ENCODE data around the gene LACRT. TPM values are rescaled to one million over a fixed set of nuclear protein-coding genes. Genes with fewer than 3 reads are reported as not detected.
"Not testable (repeated sequence)": the region's sequence is repeated elsewhere in the genome, so short reads cannot be mapped to it uniquely, and the experiment has no call there.

LACRT gene
- total RNA-seq, 2 experiments from 2014 or later: not detected

DNA sequence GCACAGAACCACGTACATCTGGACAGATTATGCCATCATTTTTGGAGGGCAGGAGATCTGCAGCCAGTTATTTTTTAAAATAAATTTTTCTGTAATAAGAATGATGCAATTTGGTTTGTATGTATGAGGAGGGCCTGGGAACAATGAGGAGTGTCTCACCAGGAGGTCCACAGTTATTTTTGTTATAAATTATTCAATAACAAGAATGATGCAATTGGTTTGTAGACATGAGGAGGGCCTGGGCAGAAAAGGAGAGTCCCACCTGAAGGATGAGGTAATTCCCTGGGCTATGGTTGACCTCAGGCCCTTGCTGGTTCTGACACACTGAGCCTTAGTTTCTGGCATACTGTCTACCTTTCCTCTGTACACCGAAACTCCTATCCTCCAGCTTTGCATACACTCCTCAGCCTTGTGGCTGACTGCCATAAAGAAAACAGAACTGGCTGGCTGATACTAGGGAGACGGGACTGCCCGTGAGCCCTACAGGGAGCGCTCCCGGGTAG is 22.5 kb upstream of the LACRT start:
- CTCF ChIA-PET: no interaction called here

DNA sequence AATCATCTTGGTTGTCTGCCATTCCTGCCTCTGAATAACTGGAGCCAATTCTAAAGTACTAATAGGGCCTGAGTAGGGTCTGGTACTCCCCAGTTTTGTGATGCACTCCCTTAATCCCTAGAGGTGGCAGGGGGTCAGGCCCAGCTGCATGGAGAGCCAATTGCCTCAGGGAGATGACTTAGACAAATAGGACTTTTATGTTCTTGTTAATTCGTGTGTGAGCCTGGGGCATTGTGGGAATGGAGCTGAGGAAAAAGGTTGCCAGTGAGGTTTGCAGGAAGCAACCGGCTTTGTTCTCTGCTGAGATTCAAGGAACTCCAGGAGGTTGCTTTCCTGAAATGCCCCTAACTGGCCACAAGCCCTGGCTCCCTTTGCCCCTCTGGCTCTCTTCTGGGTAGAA is 20.2 kb upstream of the LACRT start:
- no peak for DNase-seq
- H3K27me3 Mint-ChIP-seq: peaks cover 26% of the 10 kb centered on the region
- H3K4me1 Mint-ChIP-seq: no peaks in the 10 kb centered on the region
- ATAC-seq: no peak
- H3K36me3 Mint-ChIP-seq: no peaks in the 10 kb centered on the region
- no peak overlapping the region for H3K4me3 Mint-ChIP-seq
- CTCF ChIA-PET: no interaction called here
- no peaks in the 10 kb centered on the region for H3K9me3 Mint-ChIP-seq (ENCODE audit: low read depth)
- H3K27ac Mint-ChIP-seq: no peak overlapping the region

More for the DNA sequence above, 22.5 kb upstream of the LACRT start:
- no peak overlapping the region for H3K4me3 Mint-ChIP-seq
- H3K4me1 Mint-ChIP-seq: no peaks in the 10 kb centered on the region
- no peak for ATAC-seq
- no peaks in the 10 kb centered on the region for H3K9me3 Mint-ChIP-seq (ENCODE audit: low read depth)
- H3K27me3 Mint-ChIP-seq: peaks cover 26% of the 10 kb centered on the region
- no peak overlapping the region for H3K27ac Mint-ChIP-seq
- DNase-seq: no peak
- H3K36me3 Mint-ChIP-seq: no peaks in the 10 kb centered on the region

DNA sequence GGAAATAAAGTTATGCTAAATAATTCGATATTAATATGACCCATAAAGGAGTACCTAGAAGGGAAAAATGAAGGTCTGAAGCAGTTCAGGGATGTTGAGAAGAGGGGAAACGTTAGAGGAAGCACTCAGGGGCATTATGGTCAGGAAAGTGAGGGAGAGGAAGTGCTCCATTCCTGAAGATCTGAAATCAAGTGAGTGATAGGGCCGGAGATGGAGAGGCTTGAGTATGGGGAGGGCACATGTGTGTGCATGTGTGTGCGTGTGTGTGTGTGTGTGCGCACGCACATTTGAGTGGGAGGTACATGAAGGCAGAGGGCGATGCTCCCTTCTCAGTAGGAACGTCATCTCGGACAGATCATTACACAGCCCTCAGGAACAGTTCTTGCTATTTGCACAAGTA is 18.3 kb upstream of the LACRT start:
- ATAC-seq (no peak), DNase-seq (no peak)
- no peaks in the 10 kb centered on the region for H3K9me3 Mint-ChIP-seq (ENCODE audit: low read depth)
- no peaks in the 10 kb centered on the region for H3K36me3 Mint-ChIP-seq
- H3K4me1 Mint-ChIP-seq: no peaks in the 10 kb centered on the region
- no peak overlapping the region for H3K27ac Mint-ChIP-seq
- no peak overlapping the region for H3K4me3 Mint-ChIP-seq
- CTCF ChIA-PET: interaction anchor here (1.1 kb wide), 1 partner anchor 49 kb away, joined by 3 read pairs; no protein-coding TSS in a partner anchor
- peaks cover 30% of the 10 kb centered on the region for H3K27me3 Mint-ChIP-seq

DNA sequence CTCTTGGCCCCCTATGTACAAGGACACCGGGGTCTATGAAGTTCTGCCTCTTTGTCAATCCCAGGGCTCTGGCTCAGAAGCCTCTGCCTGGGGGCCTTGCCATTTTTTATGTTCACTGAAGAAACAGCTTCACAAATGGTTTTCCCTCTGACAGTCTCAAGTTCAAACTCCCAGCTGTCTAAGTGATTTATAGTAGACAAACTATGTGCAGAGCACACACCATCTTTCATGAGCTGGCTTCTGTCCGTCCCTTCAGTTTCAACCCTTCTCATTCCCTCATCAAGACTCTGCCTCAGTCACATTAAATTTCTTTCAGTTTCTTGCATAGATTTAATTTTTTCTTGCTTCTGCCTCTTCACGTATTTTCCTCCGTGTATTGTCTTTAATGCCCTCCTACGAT is 16.2 kb upstream of the LACRT start:
- Mint-ChIP-seq H3K27ac (no peak overlapping the region), H3K4me3 (no peak overlapping the region), H3K9me3 (ENCODE audit: low read depth) (no peaks in the 10 kb centered on the region), H3K36me3 (no peaks in the 10 kb centered on the region), H3K27me3 (peaks cover 43% of the 10 kb centered on the region), H3K4me1 (no peaks in the 10 kb centered on the region)
- no peak for DNase-seq
- no peak for ATAC-seq
- CTCF ChIA-PET: no interaction called here

DNA sequence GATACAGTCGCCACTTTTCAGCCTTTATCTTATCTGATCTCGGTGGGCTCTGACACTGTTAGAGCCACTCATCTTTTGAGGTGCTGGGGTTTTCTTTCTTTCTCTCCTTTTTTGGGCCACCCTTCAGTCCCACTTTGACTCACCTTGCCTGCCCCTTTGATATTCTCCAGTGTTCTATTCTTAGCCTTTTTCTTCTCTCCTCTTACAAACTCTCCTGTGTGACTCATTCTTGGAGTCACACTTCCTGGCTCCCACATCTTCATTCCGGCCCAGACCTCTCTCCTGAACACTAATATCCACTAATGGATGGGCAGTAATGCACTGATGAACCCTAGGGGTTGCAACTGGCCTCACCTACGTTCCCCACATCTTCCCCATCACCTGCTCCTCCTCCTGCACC is 15.7 kb upstream of the LACRT start:
- ATAC-seq (no peak), DNase-seq (no peak)
- H3K27ac Mint-ChIP-seq: no peak overlapping the region
- CTCF ChIA-PET: no interaction called here
- no peak overlapping the region for H3K4me3 Mint-ChIP-seq
- no peaks in the 10 kb centered on the region for H3K36me3 Mint-ChIP-seq
- peaks cover 45% of the 10 kb centered on the region for H3K27me3 Mint-ChIP-seq
- no peaks in the 10 kb centered on the region for H3K9me3 Mint-ChIP-seq (ENCODE audit: low read depth)
- H3K4me1 Mint-ChIP-seq: no peaks in the 10 kb centered on the region

DNA sequence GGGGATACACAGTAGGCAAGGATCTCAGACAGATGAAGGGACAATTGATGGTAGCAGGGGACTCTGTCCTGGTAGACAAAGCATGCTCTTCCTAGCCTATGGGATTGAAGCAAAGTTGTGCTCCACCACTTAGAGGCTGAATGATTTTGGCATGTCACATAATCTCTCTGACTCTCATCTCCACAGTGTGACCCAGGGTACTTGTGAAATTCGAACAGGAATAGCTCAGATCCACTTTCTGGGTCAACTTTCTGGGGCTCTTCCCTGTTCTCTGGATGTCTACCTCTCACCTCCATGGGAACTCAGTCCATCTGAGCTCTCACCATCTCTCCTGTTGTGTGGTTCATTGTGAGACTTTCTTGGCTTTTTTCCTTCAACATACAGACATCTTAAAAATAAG is 15.1 kb upstream of the LACRT start:
- ATAC-seq (no peak), DNase-seq (no peak)
- Mint-ChIP-seq H3K4me1 (no peaks in the 10 kb centered on the region), H3K4me3 (no peak overlapping the region), H3K36me3 (no peaks in the 10 kb centered on the region), H3K9me3 (ENCODE audit: low read depth) (no peaks in the 10 kb centered on the region), H3K27ac (no peak overlapping the region), H3K27me3 (peaks cover 49% of the 10 kb centered on the region)
- CTCF ChIA-PET: no interaction called here

DNA sequence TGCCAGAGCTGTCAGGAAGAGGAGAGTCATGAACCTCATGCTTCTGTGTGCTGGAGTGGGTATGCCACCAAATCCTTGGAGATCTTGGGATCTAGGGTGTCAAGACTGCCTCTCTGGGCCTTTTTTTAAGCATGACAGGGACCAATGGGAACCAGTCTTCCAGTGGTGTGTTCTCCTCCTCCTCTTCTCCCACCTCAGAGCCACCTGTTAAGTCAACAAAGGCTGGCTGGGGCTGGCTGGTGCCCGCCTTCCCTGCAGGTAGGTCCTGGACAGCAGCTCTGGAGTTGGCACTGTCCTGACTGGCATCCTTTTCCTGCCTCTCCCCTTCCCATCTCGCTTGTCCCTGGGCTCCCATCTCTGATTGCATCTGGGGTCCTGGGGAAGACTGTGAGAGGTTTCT is 13.6 kb upstream of the LACRT start, which contains the start of gene DCD:
DCD (minus strand) TSS at position 101 of the 400 bp plus-strand sequence; CDS start at position 39, 62 bp downstream.
- H3K4me3 Mint-ChIP-seq: no peak within 1 kb of the TSS
- peaks cover 49% of the 10 kb centered on the region for H3K27me3 Mint-ChIP-seq
- H3K4me1 Mint-ChIP-seq: no peaks in the 10 kb centered on the region
- no peaks in the 10 kb centered on the region for H3K36me3 Mint-ChIP-seq
- H3K9me3 Mint-ChIP-seq (ENCODE audit: low read depth): no peaks in the 10 kb centered on the region
- CTCF ChIA-PET: no interaction called here
- no peak within 1 kb of the TSS for H3K27ac Mint-ChIP-seq
- DNase-seq: no peak
- ATAC-seq: no peak

DNA sequence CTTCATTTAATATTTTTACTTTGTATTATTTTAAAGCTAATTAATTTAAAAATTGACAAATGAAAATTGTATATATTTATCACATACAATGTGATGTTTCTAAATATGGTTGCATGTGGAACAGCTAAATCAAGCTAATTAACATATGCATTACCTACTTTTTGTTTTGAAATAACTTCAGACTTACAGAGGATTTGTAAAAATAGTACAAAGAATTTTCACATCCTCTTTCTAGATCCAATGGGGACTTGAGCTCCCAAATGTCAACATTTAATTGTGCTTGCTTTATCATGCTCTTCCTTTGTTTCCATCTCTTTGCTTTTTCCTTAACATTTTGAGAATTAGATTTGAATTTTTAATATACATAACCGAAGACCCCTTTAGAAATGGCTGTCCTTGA is 6.9 kb upstream of the LACRT start:
- H3K4me3 Mint-ChIP-seq: no peak overlapping the region
- DNase-seq (no peak), ATAC-seq (no peak)
- no peak overlapping the region for H3K27ac Mint-ChIP-seq
- CTCF ChIA-PET: interaction anchor here (1.3 kb wide), 1 partner anchor 17 kb away, joined by 4 read pairs; no protein-coding TSS in a partner anchor
- no peaks in the 10 kb centered on the region for H3K36me3 Mint-ChIP-seq
- no peaks in the 10 kb centered on the region for H3K4me1 Mint-ChIP-seq
- H3K27me3 Mint-ChIP-seq: peaks cover 25% of the 10 kb centered on the region
- H3K9me3 Mint-ChIP-seq (ENCODE audit: low read depth): no peaks in the 10 kb centered on the region

DNA sequence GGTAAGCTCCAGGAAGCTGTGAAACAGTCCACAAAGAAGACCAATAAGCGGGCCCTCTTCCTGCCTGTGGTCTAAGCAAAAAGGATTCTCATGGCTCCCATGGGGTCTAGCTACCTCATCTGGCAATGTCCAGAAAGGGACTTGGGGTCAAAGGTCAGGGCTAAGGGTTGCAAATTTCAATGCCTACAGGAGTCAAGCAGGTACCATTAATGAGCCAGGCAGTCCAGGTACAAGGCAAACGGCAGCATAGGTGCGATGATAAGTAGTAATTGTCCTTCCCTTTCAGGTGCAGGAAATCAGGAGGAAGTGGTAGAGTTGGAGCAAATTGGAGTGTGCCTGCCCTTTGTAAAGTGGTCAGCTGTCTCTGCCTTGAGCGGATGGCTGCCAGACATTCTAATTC is 6.4 kb upstream of the LACRT start:
- Mint-ChIP-seq H3K4me3 (no peak overlapping the region), H3K27ac (no peak overlapping the region), H3K4me1 (no peaks in the 10 kb centered on the region), H3K9me3 (ENCODE audit: low read depth) (no peaks in the 10 kb centered on the region), H3K27me3 (peaks cover 20% of the 10 kb centered on the region), H3K36me3 (no peaks in the 10 kb centered on the region)
- CTCF ChIA-PET: interaction anchor here (1.3 kb wide), 1 partner anchor 18 kb away, joined by 4 read pairs; no protein-coding TSS in a partner anchor
- DNase-seq: no peak
- no peak for ATAC-seq

DNA sequence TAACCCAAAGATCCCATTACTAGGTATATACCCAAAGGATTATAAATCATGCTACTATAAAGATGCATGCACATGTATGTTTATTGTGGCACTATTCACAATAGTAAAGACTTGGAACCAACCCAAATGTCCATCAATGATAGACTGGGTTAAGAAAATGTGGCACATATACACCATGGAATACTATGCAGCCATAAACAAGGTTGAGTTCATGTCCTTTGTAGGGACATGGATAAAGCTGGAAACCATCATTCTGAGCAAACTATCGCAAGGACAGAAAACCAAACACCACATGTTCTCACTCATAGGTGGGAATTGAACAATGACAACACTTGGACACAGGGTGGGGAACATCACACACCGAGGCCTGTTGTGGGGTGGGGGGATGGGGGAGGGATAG is 4.4 kb upstream of the LACRT start:
- H3K4me3 Mint-ChIP-seq; H3K27ac Mint-ChIP-seq; H3K9me3 Mint-ChIP-seq (ENCODE audit: low read depth); H3K4me1 Mint-ChIP-seq; H3K36me3 Mint-ChIP-seq; ATAC-seq; DNase-seq; CTCF ChIA-PET: not testable (repeated sequence)
- peaks cover 11% of the 10 kb centered on the region for H3K27me3 Mint-ChIP-seq

DNA sequence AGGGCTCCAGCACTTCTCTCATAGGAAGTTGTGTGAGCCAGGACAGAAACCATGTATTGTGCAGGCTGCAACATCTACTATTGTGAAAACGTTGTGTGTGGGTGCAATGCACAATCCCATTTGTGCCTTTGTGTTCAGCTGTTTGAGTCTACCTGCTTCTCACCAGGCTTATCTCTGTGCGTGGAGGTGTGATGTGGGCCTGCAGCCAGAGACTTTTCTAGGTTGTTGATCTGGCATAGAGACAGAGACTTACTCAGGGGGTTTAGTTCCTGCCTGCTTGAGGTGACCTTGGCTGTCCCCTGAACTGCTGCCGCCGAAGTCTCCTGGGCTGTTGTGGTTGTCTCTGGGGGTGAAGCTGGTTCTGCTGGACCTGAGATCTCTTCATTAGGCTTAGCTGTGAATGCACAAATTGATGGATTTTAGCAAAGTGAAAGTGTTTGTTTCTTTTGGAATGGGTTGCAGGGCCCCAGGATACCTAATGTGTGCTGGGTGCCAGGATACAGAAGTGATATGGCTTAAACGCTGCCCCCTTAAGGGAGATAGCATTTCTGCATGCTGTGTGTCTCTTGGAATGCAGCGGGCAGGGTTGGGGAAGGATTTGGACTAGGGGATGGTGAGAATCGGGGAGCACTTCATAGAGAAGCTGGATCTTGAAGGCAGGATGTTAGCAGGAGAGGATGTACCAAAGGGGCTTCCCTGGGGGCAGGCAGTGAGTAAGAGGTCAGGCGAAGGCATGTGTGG is 2.5 kb downstream of the LACRT start:
- H3K36me3 Mint-ChIP-seq: peaks cover 2% of the 10 kb centered on the region
- no peak overlapping the region for H3K27ac Mint-ChIP-seq
- DNase-seq (no peak), ATAC-seq (no peak)
- peaks cover 4% of the 10 kb centered on the region for H3K9me3 Mint-ChIP-seq (ENCODE audit: low read depth)
- H3K27me3 Mint-ChIP-seq: peaks cover 12% of the 10 kb centered on the region
- CTCF ChIA-PET: interaction anchor here (1.6 kb wide), 1 partner anchor 11 kb away, joined by 3 read pairs; no protein-coding TSS in a partner anchor
- no peak overlapping the region for H3K4me3 Mint-ChIP-seq
- H3K4me1 Mint-ChIP-seq: no peaks in the 10 kb centered on the region

DNA sequence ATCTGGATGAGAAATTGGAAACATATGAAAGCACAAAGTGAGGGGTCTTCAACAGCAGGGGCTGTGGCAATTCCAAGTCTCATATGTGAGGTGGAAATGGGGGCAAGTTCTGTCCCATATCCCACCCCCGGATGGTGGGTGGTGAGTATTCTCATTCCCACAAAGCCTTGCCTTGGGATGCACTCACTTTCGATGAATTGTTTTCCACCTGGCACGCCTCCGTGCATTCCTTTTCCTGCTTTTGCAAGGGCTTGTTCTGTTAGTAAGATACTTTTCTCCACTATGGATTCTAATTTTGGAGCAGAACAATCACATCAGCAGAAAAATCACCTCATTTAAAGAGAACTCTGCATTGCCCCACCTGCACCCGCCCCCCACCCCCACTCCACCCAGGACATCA is 3.1 kb downstream of the LACRT start:
- peaks cover 18% of the 10 kb centered on the region for H3K27me3 Mint-ChIP-seq
- H3K36me3 Mint-ChIP-seq: peaks cover 2% of the 10 kb centered on the region
- H3K27ac Mint-ChIP-seq: no peak overlapping the region
- peaks cover 6% of the 10 kb centered on the region for H3K9me3 Mint-ChIP-seq (ENCODE audit: low read depth)
- no peak overlapping the region for H3K4me3 Mint-ChIP-seq
- DNase-seq (no peak), ATAC-seq (no peak)
- no peaks in the 10 kb centered on the region for H3K4me1 Mint-ChIP-seq
- CTCF ChIA-PET: no interaction called here

DNA sequence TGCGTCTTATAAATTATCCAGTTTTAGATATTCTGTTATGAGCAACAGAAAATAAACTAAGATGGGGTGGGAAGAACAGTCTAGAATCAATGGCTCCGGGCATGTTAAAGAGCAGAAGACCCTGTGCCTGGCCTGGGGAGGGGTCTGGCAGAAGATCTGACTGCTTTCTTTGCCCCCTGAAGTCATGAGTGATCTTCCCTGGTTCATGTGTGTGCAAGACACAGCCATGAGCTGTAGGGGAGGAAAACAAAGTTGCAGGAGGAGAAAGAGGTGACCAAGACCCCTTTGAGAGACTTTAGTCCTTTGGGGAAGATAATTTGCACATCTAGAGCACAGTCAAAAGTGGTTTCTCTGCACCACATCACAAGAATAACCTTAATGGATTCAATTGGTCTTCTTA is 4.8 kb downstream of the LACRT start:
- H3K9me3 Mint-ChIP-seq (ENCODE audit: low read depth): peaks cover 7% of the 10 kb centered on the region
- CTCF ChIA-PET: no interaction called here
- no peak for DNase-seq
- ATAC-seq: no peak
- H3K36me3 Mint-ChIP-seq: peaks cover 2% of the 10 kb centered on the region
- H3K27ac Mint-ChIP-seq: no peak overlapping the region
- H3K4me3 Mint-ChIP-seq: no peak overlapping the region
- H3K27me3 Mint-ChIP-seq: peaks cover 30% of the 10 kb centered on the region
- H3K4me1 Mint-ChIP-seq: no peaks in the 10 kb centered on the region

DNA sequence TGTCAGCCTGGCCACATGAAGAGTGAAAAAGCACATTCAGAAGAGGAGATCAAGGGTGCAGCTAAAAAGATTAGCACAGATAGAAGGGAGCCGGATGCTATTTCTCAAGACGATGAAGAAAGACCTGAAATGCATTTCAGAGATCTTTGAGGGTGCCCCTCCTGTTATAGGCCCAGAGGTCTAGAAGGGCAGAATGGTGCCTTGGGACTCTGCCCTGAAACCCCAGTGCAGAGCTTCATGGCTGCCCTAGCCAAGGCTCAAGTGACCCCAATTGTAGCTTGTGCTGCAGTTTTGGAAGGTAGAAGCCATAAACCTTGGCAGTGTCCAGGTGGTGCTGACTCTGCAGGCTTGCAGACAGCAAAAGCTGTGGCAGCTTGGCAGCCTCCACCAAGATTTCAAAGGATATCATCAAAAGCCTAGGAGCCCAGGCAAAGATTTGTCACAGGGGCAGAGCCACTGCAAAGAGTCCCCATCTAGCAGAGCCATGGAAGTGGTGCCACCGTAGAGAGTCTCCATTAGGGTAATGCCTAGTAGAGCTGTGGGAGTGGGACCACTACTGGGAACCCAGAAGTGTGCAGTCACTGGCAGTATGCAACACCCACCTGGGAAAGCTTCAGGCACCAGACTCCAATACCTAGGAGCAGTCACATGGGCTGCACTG is 6.4 kb downstream of the LACRT start:
- no peak for DNase-seq
- no peak for ATAC-seq
- H3K27me3 Mint-ChIP-seq: peaks cover 37% of the 10 kb centered on the region
- peaks cover 2% of the 10 kb centered on the region for H3K36me3 Mint-ChIP-seq
- H3K27ac Mint-ChIP-seq: no peak overlapping the region
- no peak overlapping the region for H3K4me3 Mint-ChIP-seq
- peaks cover 7% of the 10 kb centered on the region for H3K9me3 Mint-ChIP-seq (ENCODE audit: low read depth)
- H3K4me1 Mint-ChIP-seq: no peaks in the 10 kb centered on the region
- CTCF ChIA-PET: interaction anchor here (1.1 kb wide), 1 partner anchor 49 kb away, joined by 4 read pairs; no protein-coding TSS in a partner anchor
